ENCODE results near the gene S100G. TPM values are rescaled to one million over a fixed set of nuclear protein-coding genes. Genes with fewer than 3 reads are reported as not detected.
"Not testable (repeated sequence)": the region's sequence is repeated elsewhere in the genome, so short reads cannot be mapped to it uniquely, and the experiment has no call there.

Gene S100G, protein sequence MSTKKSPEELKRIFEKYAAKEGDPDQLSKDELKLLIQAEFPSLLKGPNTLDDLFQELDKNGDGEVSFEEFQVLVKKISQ
- total RNA-seq (not detected), polyA plus RNA-seq (not detected)
- long read RNA-seq, donor 1 = 0 reads
- long read RNA-seq, donor 2 = 0 reads
- long read RNA-seq, donor 3 = 0 reads

- intact Hi-C loops (cut with DNase I) = no loop called here
- no peaks in the 10 kb centered on the region for H3K36me3 ChIP-seq
- TF ChIP-seq CTCF (IDR thresholded peaks at IDR 0.05) = no peak
- TF ChIP-seq EP300 (IDR thresholded peaks at IDR 0.05) = no peak
- TF ChIP-seq POLR2A (IDR thresholded peaks at IDR 0.05) = no peak
- H3K4me1 ChIP-seq (ENCODE audit: insufficient read depth) = no peaks in the 10 kb centered on the region
- WGBS, 3 donors = 89 to 96% (median 94%) methylated on average over 4 of the region's 4 CpGs
- no peak within 1 kb of the TSS for H3K4me3 ChIP-seq
- no peaks in the 10 kb centered on the region for H3K27me3 ChIP-seq
- DNase-seq = no peak
- no peaks in the 10 kb centered on the region for H3K9me3 ChIP-seq
- H3K27ac ChIP-seq = no peak within 1 kb of the TSS
These were observed at the start of gene S100G for GRCh38 chrX:16649858-16650257. TSS of gene S100G (plus strand) at chrX:16650158. CDS start at chrX:16651007, 849 bp downstream.

- intact Hi-C loops (cut with DNase I) = no loop called here
These were observed 48.1 kb upstream of the S100G start for GRCh38 chrX:16601885-16602284.

DNA sequence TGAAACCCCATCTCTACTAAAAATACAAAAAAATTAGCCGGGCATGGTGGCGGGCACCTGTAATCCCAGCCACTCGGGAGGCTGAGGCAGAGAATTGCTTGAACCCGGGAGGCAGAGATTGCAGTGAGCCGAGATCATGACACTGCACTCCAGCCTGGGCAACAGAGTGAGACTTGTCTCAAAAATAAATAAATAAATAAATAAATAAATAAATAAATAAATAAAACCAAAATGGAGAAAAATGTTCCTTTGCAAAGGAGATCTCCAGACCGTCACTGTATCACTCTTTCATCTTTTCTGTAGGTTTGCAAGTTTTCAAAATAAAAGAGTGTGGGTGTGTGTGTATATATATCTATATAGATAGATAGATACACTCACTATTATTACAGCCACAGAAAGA is 46.7 kb upstream of the S100G start:
- H3K27me3 ChIP-seq; H3K4me3 ChIP-seq; H3K36me3 ChIP-seq; H3K27ac ChIP-seq; H3K4me1 ChIP-seq (ENCODE audit: insufficient read depth); H3K9me3 ChIP-seq; DNase-seq; intact Hi-C loops (cut with DNase I): not testable (repeated sequence)
- WGBS, 3 donors = 93 to 94% (median 93%) methylated on average over 6 of the region's 6 CpGs

More at GRCh38 chrX:16601885-16602284, 48.1 kb upstream of the S100G start:
- H3K4me1 ChIP-seq (ENCODE audit: insufficient read depth) = no peaks in the 10 kb centered on the region
- no peak overlapping the region for H3K27ac ChIP-seq
- no peaks in the 10 kb centered on the region for H3K27me3 ChIP-seq
- 81 to 85% (median 81%) methylated on average over 4 of the region's 4 CpGs for WGBS, 3 donors
- H3K36me3 ChIP-seq = no peaks in the 10 kb centered on the region
- DNase-seq = no peak
- no peaks in the 10 kb centered on the region for H3K9me3 ChIP-seq
- no peak overlapping the region for H3K4me3 ChIP-seq
- TF ChIP-seq CTCF (IDR thresholded peaks at IDR 0.05) (no peak), EP300 (IDR thresholded peaks at IDR 0.05) (no peak), POLR2A (IDR thresholded peaks at IDR 0.05) (no peak)

GRCh38 chrX:16603822-16604221 is 46.1 kb upstream of the S100G start:
- no peaks in the 10 kb centered on the region for H3K9me3 ChIP-seq
- H3K4me1 ChIP-seq (ENCODE audit: insufficient read depth) = no peaks in the 10 kb centered on the region
- DNase-seq = no peak
- H3K27me3 ChIP-seq = no peaks in the 10 kb centered on the region
- no peak overlapping the region for H3K27ac ChIP-seq
- no peaks in the 10 kb centered on the region for H3K36me3 ChIP-seq
- intact Hi-C loops (cut with DNase I) = no loop called here
- WGBS, 3 donors = 72 to 82% (median 78%) methylated on average over 4 of the region's 4 CpGs
- TF ChIP-seq POLR2A (IDR thresholded peaks at IDR 0.05) (no peak), CTCF (IDR thresholded peaks at IDR 0.05) (no peak), EP300 (IDR thresholded peaks at IDR 0.05) (no peak)
- no peak overlapping the region for H3K4me3 ChIP-seq

DNA sequence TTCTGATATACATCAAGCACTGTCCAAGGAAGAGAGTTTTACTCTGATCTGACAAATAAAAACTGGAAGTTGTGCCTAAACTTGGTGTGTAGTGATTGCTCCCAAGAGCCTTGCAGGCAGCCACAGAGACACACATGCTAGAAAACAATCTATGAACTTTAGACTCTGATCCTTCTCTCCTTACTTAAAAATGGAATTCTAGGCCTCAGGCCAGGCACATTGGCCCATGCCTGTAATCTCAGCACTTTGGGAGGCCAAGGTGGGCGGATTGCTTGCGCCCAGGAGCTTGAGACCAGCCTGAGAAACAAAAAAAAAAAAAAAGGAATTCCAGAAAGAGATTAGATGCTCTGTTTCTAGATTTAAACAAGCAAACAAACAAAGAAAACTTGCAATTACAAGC is 45.6 kb upstream of the S100G start:
- Histone ChIP-seq H3K27ac (no peak overlapping the region), H3K9me3 (no peaks in the 10 kb centered on the region), H3K27me3 (no peaks in the 10 kb centered on the region), H3K36me3 (no peaks in the 10 kb centered on the region), H3K4me3 (no peak overlapping the region), H3K4me1 (ENCODE audit: insufficient read depth) (no peaks in the 10 kb centered on the region)
- DNase-seq = no peak
- 48 to 73% (median 56%) methylated on average over 2 of the region's 2 CpGs for WGBS, 3 donors
- intact Hi-C loops (cut with DNase I) = no loop called here
- TF ChIP-seq POLR2A (IDR thresholded peaks at IDR 0.05) (no peak), EP300 (IDR thresholded peaks at IDR 0.05) (no peak), CTCF (IDR thresholded peaks at IDR 0.05) (no peak)
